AG04450 (cell line): ENCODE results near the gene SELENOI. TPM values are rescaled to one million over a fixed set of nuclear protein-coding genes. Genes with fewer than 3 reads are reported as not detected.

Source experiments
- CTCF ChIA-PET: fragments of 300-600, 350-600 bp; formaldehyde crosslinking; extraction: SDS; loops from one replicate; lab custom pipeline; 2022; ENCODE audit warnings: antibody characterized with exemption, inconsistent platforms; lab: Charles Lee
- POLR2A ChIA-PET: fragments of 350-600 bp; formaldehyde crosslinking; extraction: SDS; loops from one replicate; lab custom pipeline; 2021; ENCODE audit warnings: antibody characterized with exemption, inconsistent platforms; lab: Yijun Ruan, JAX
- DNase-seq: peaks from one replicate; pipeline ENCODE4 v3.0.0-alpha.2; 2011; ENCODE audit warnings: low read depth, low spot score
- H3K27ac ChIP-seq: one replicate; pipeline ENCODE4 v1.5.1; 2012; ENCODE audit warnings: low read depth, low read length, control low read depth
- H3K27me3 ChIP-seq: one replicate; pipeline ENCODE4 v1.6.0; 2012; ENCODE audit warnings: low read length; ENCODE audit not compliant: control insufficient read depth, insufficient read depth
- H3K4me3 ChIP-seq: 2 replicates; pipeline ENCODE4 v1.5.1; 2011; ENCODE audit warnings: mild to moderate bottlenecking, low read depth, low read length, control low read depth
- H3K9me3 ChIP-seq: 2 replicates; pipeline ENCODE4 v1.5.1; 2012; ENCODE audit warnings: low read length; ENCODE audit not compliant: control insufficient read depth, insufficient read depth
- CTCF ChIP-seq: IDR thresholded peaks from 2 replicates; pipeline ENCODE4 v1.5.1; 2011; ENCODE audit warnings: low read depth, low read length, control low read depth, inconsistent platforms
- polyA plus RNA-seq: library from polyadenylated mRNA; depleted of rRNA; stranded (reverse); fragments of >200 nt; gene quantifications from 2 replicates; pipeline ENCODE4 v1.2.3, GENCODE V29; 2011

The SELENOI gene
- polyA plus RNA-seq, 1 experiment: 10.9 TPM

GRCh38 chr2:26400723-26401122 is 54.8 kb downstream of the SELENOI start:
- no peaks in the 10 kb centered on the region for H3K27me3 ChIP-seq
- no peak overlapping the region for H3K4me3 ChIP-seq
- H3K27ac ChIP-seq: no peak overlapping the region
- POLR2A ChIA-PET: no interaction called here
- no peak for DNase-seq
- no peaks in the 10 kb centered on the region for H3K9me3 ChIP-seq
- CTCF ChIA-PET: no interaction called here
- no peak for TF ChIP-seq CTCF

- TF ChIP-seq CTCF: no peak
- DNase-seq: peak; percentile 37
- ChIA-PET CTCF (no interaction called here), POLR2A (interaction anchor here (0.6 kb wide), 1 partner anchor 91 kb away, joined by 3 read pairs; no protein-coding TSS in a partner anchor)
- H3K27me3 ChIP-seq: no peaks in the 10 kb centered on the region
- no peaks in the 10 kb centered on the region for H3K9me3 ChIP-seq
- H3K4me3 ChIP-seq: peak within 1 kb of the TSS; percentile 71
- peak within 1 kb of the TSS; percentile 47 for H3K27ac ChIP-seq
Measured at GRCh38 chr2:26401739-26402541, 56.0 kb downstream of the SELENOI start, which contains the start of gene DRC1. Gene DRC1 (plus strand): TSS chr2:26401920. CDS start chr2:26401990, 70 bp downstream.

- H3K9me3 ChIP-seq: no peaks in the 10 kb centered on the region
- no peak overlapping the region for H3K4me3 ChIP-seq
- CTCF ChIA-PET: interaction anchor here (1.0 kb wide), 1 partner anchor 170 kb away, joined by 3 read pairs; no protein-coding TSS in a partner anchor
- H3K27me3 ChIP-seq: no peaks in the 10 kb centered on the region
- DNase-seq: no peak
- TF ChIP-seq CTCF: no peak
- no peak overlapping the region for H3K27ac ChIP-seq
- POLR2A ChIA-PET: no interaction called here
Measured at GRCh38 chr2:26407526-26407925, 61.6 kb downstream of the SELENOI start.

GRCh38 chr2:26409785-26410184 is 63.8 kb downstream of the SELENOI start:
- Histone ChIP-seq H3K4me3 (no peak overlapping the region), H3K9me3 (no peaks in the 10 kb centered on the region), H3K27ac (no peak overlapping the region), H3K27me3 (no peaks in the 10 kb centered on the region)
- no peak for TF ChIP-seq CTCF
- DNase-seq: no peak
- CTCF ChIA-PET: no interaction called here
- POLR2A ChIA-PET: interaction anchor here (0.6 kb wide), 1 partner anchor 150 kb away, joined by 5 read pairs; no protein-coding TSS in a partner anchor

- no peak overlapping the region for H3K27ac ChIP-seq
Measured at GRCh38 chr2:26410764-26411243, 64.9 kb downstream of the SELENOI start.

More at GRCh38 chr2:26410764-26411243, 64.9 kb downstream of the SELENOI start:
- no peaks in the 10 kb centered on the region for H3K27me3 ChIP-seq
- DNase-seq: no peak
- CTCF ChIA-PET: no interaction called here
- no peak overlapping the region for H3K4me3 ChIP-seq
- POLR2A ChIA-PET: interaction anchor here (0.5 kb wide), 1 partner anchor 385 kb away, joined by 3 read pairs; no protein-coding TSS in a partner anchor
- no peak for TF ChIP-seq CTCF
- no peaks in the 10 kb centered on the region for H3K9me3 ChIP-seq
